AG10803 (cell line): Measurements from ENCODE around the gene CD7.

Experiments
- DNase-seq: peaks from one replicate; pipeline ENCODE4 v3.0.0; 2010; ENCODE audit warnings: low read depth
- H3K4me3 ChIP-seq: 2 replicates; pipeline ENCODE4 v1.5.1; 2011; ENCODE audit warnings: mild to moderate bottlenecking, low read length, control low read depth
- CTCF ChIP-seq: conservative IDR thresholded peaks from 2 replicates; pipeline ENCODE4 v1.5.1; 2011; ENCODE audit warnings: mild to moderate bottlenecking, low read length, control low read depth, inconsistent platforms

CD7 gene

GRCh38 chr17:82325286-82326180 is 8.1 kb upstream of the CD7 start:
- no peak for TF ChIP-seq CTCF
- H3K4me3 ChIP-seq = no peak overlapping the region
- DNase-seq = no peak

GRCh38 chr17:82324566-82325285 is 7.3 kb upstream of the CD7 start:
- TF ChIP-seq CTCF = no peak
- DNase-seq = no peak
- no peak overlapping the region for H3K4me3 ChIP-seq

GRCh38 chr17:82323514-82324234 is 6.3 kb upstream of the CD7 start:
- DNase-seq = no peak
- TF ChIP-seq CTCF = no peak
- no peak overlapping the region for H3K4me3 ChIP-seq

GRCh38 chr17:82322526-82323453 is 5.4 kb upstream of the CD7 start:
- no peak overlapping the region for H3K4me3 ChIP-seq
- no peak for TF ChIP-seq CTCF
- no peak for DNase-seq

- no peak overlapping the region for H3K4me3 ChIP-seq
- TF ChIP-seq CTCF = no peak
- DNase-seq = no peak
Observed at GRCh38 chr17:82321947-82322466, 4.6 kb upstream of the CD7 start.
